ENCODE measurements around the gene P4HA1. TPM values are rescaled to one million over a fixed set of nuclear protein-coding genes. Genes with fewer than 3 reads are reported as not detected.
"Not testable (repeated sequence)": the region's sequence is repeated elsewhere in the genome, so short reads cannot be mapped to it uniquely, and the experiment has no call there.

The P4HA1 gene
- total RNA-seq, 2 experiments from 2014 or later = 11.6 to 36.2 TPM

GRCh38 chr10:73043319-73043718 is 53.3 kb downstream of the P4HA1 start:
- Histone ChIP-seq H3K4me3 (ENCODE audit: low read depth, low read length, poor library complexity, severe bottlenecking) (no peak overlapping the region), H3K36me3 (ENCODE audit: insufficient read depth, low read length) (peaks cover 66% of the 10 kb centered on the region), H3K4me2 (ENCODE audit: low read length) (no peak overlapping the region), H2AFZ (ENCODE audit: low read length) (no peak overlapping the region), H4K20me1 (ENCODE audit: insufficient read depth, low read length) (no peaks in the 10 kb centered on the region), H3K4me1 (ENCODE audit: insufficient read depth, low read length, poor library complexity, severe bottlenecking) (no peaks in the 10 kb centered on the region), H3K79me2 (ENCODE audit: insufficient read depth, low read depth, low read length) (no peaks in the 10 kb centered on the region), H3K9me2 (ENCODE audit: insufficient read depth, low read length) (no peaks in the 10 kb centered on the region), H3K27ac (ENCODE audit: low read depth, low read length, poor library complexity, severe bottlenecking) (no peak overlapping the region), H3K9me3 (ENCODE audit: low read length) (no peaks in the 10 kb centered on the region)
- TF ChIP-seq EZH2phosphoT487 (IDR thresholded peaks at IDR 0.05; ENCODE audit: borderline replicate concordance, low read depth, low read length) (no peak), CTCF (conservative IDR thresholded peaks at IDR 0.05; ENCODE audit: low read length) (no peak)
- BruUV-seq (replicated peaks) = no TSS peak
- ChIA-PET CTCF (ENCODE audit: unreplicated experiment) (no interaction called here), POLR2A (no interaction called here)
- DNase-seq (ENCODE audit: low spot score) = no peak
- intact Hi-C loops (cut with micrococcal nuclease; ENCODE audit: unreplicated experiment) = no loop called here

GRCh38 chr10:73042130-73042529 is 54.5 kb downstream of the P4HA1 start:
- TF ChIP-seq CTCF (conservative IDR thresholded peaks at IDR 0.05; ENCODE audit: low read length) (no peak), EZH2phosphoT487 (IDR thresholded peaks at IDR 0.05; ENCODE audit: borderline replicate concordance, low read depth, low read length) (no peak)
- H3K4me3 ChIP-seq (ENCODE audit: low read depth, low read length, poor library complexity, severe bottlenecking) = no peak overlapping the region
- no peaks in the 10 kb centered on the region for H3K9me3 ChIP-seq (ENCODE audit: low read length)
- no peaks in the 10 kb centered on the region for H3K9me2 ChIP-seq (ENCODE audit: insufficient read depth, low read length)
- intact Hi-C loops (cut with micrococcal nuclease; ENCODE audit: unreplicated experiment) = no loop called here
- CTCF ChIA-PET (ENCODE audit: unreplicated experiment) = no interaction called here
- H4K20me1 ChIP-seq (ENCODE audit: insufficient read depth, low read length) = no peaks in the 10 kb centered on the region
- H3K36me3 ChIP-seq (ENCODE audit: insufficient read depth, low read length) = peaks cover 62% of the 10 kb centered on the region
- H3K4me2 ChIP-seq (ENCODE audit: low read length) = no peak overlapping the region
- H2AFZ ChIP-seq (ENCODE audit: low read length) = no peak overlapping the region
- DNase-seq (ENCODE audit: low spot score) = no peak
- POLR2A ChIA-PET = no interaction called here
- no peak overlapping the region for H3K27ac ChIP-seq (ENCODE audit: low read depth, low read length, poor library complexity, severe bottlenecking)
- no peaks in the 10 kb centered on the region for H3K79me2 ChIP-seq (ENCODE audit: insufficient read depth, low read depth, low read length)
- H3K4me1 ChIP-seq (ENCODE audit: insufficient read depth, low read length, poor library complexity, severe bottlenecking) = no peaks in the 10 kb centered on the region
- BruUV-seq (replicated peaks) = no TSS peak

GRCh38 chr10:73039635-73040034 is 57.0 kb downstream of the P4HA1 start:
- no TSS peak for BruUV-seq (replicated peaks)

GRCh38 chr10:73036285-73036684 is 60.4 kb downstream of the P4HA1 start:
- H3K79me2 ChIP-seq (ENCODE audit: insufficient read depth, low read depth, low read length); H3K9me2 ChIP-seq (ENCODE audit: insufficient read depth, low read length); H2AFZ ChIP-seq (ENCODE audit: low read length); H3K4me1 ChIP-seq (ENCODE audit: insufficient read depth, low read length, poor library complexity, severe bottlenecking); intact Hi-C loops (cut with micrococcal nuclease; ENCODE audit: unreplicated experiment); DNase-seq (ENCODE audit: low spot score); BruUV-seq (replicated peaks); H3K27ac ChIP-seq (ENCODE audit: low read depth, low read length, poor library complexity, severe bottlenecking); H3K9me3 ChIP-seq (ENCODE audit: low read length); H4K20me1 ChIP-seq (ENCODE audit: insufficient read depth, low read length); H3K4me3 ChIP-seq (ENCODE audit: low read depth, low read length, poor library complexity, severe bottlenecking); CTCF ChIA-PET (ENCODE audit: unreplicated experiment); POLR2A ChIA-PET; H3K4me2 ChIP-seq (ENCODE audit: low read length): not testable (repeated sequence)
- peaks cover 35% of the 10 kb centered on the region for H3K36me3 ChIP-seq (ENCODE audit: insufficient read depth, low read length)

More at GRCh38 chr10:73039635-73040034, 57.0 kb downstream of the P4HA1 start:
- H3K36me3 ChIP-seq (ENCODE audit: insufficient read depth, low read length) = peaks cover 60% of the 10 kb centered on the region
- DNase-seq (ENCODE audit: low spot score) = no peak
- no peak overlapping the region for H2AFZ ChIP-seq (ENCODE audit: low read length)
- no peak overlapping the region for H3K4me2 ChIP-seq (ENCODE audit: low read length)
- no peak overlapping the region for H3K27ac ChIP-seq (ENCODE audit: low read depth, low read length, poor library complexity, severe bottlenecking)
- ChIA-PET POLR2A (interaction anchor here (0.6 to 1.2 kb wide), 4 partner anchors 11 to 24 kb away, joined by 3 to 4 read pairs (median 4); no protein-coding TSS in a partner anchor), CTCF (ENCODE audit: unreplicated experiment) (no interaction called here)
- no peaks in the 10 kb centered on the region for H4K20me1 ChIP-seq (ENCODE audit: insufficient read depth, low read length)
- intact Hi-C loops (cut with micrococcal nuclease; ENCODE audit: unreplicated experiment) = no loop called here
- no peak overlapping the region for H3K4me3 ChIP-seq (ENCODE audit: low read depth, low read length, poor library complexity, severe bottlenecking)
- no peaks in the 10 kb centered on the region for H3K4me1 ChIP-seq (ENCODE audit: insufficient read depth, low read length, poor library complexity, severe bottlenecking)
- TF ChIP-seq EZH2phosphoT487 (IDR thresholded peaks at IDR 0.05; ENCODE audit: borderline replicate concordance, low read depth, low read length) (no peak), CTCF (conservative IDR thresholded peaks at IDR 0.05; ENCODE audit: low read length) (no peak)
- no peaks in the 10 kb centered on the region for H3K9me2 ChIP-seq (ENCODE audit: insufficient read depth, low read length)
- no peaks in the 10 kb centered on the region for H3K79me2 ChIP-seq (ENCODE audit: insufficient read depth, low read depth, low read length)
- H3K9me3 ChIP-seq (ENCODE audit: low read length) = no peaks in the 10 kb centered on the region

Measured in OCI-LY7 (cell line).